ENCODE data around the gene EPB41L4A. TPM values are rescaled to one million over a fixed set of nuclear protein-coding genes. Genes with fewer than 3 reads are reported as not detected.

The EPB41L4A gene
- polyA plus RNA-seq, 1 donor (not counting 4 experiments of a cell fraction or from before 2014, with no cell fraction given): 3.5 TPM

GRCh38 chr5:112264151-112264550 is 154.9 kb downstream of the EPB41L4A start:
- Histone ChIP-seq H3K4me3 (ENCODE audit: control insufficient read depth in 2 of 3, extremely low read depth in 1 of 3, insufficient read depth in 2 of 3, low read depth in 1 of 3, low read length in 3 of 3) (no peak overlapping the region), H3K36me3 (ENCODE audit: control insufficient read depth in 2 of 2, extremely low read depth in 1 of 2, insufficient read depth in 2 of 2, low read length in 2 of 2) (no peaks in the 10 kb centered on the region), H3K27me3 (ENCODE audit: control insufficient read depth, extremely low read depth, insufficient read depth, low read length) (no peaks in the 10 kb centered on the region), H3K9me3 (ENCODE audit: control insufficient read depth, low read depth, low read length) (no peaks in the 10 kb centered on the region), H3K9ac (ENCODE audit: control insufficient read depth, extremely low read depth, insufficient read depth, low read length) (no peak overlapping the region), H3K9me1 (ENCODE audit: control insufficient read depth, extremely low read depth, insufficient read depth, low read length) (no peaks in the 10 kb centered on the region), H3K4me1 (ENCODE audit: control insufficient read depth, extremely low read depth, insufficient read depth, low read length) (no peaks in the 10 kb centered on the region), H2AFZ (ENCODE audit: control insufficient read depth, low read length) (no peak overlapping the region), H3K27ac (ENCODE audit: control insufficient read depth, insufficient read depth, low read length) (no peak overlapping the region), H3K4me2 (ENCODE audit: control insufficient read depth, extremely low read depth, insufficient read depth, low read depth, low read length) (no peak overlapping the region), H3K79me2 (ENCODE audit: control insufficient read depth, insufficient read depth, low read length) (no peaks in the 10 kb centered on the region), H4K20me1 (ENCODE audit: control insufficient read depth, extremely low read depth, insufficient read depth, low read length) (no peaks in the 10 kb centered on the region)
- dilution Hi-C loops (cut with MboI; ENCODE audit: extremely low pct_ligation_motif_present, low sequenced_read_pairs): no loop called here
- FAIRE-seq (no peak), DNase-seq (ENCODE audit: low read depth, low spot score) (no peak)
- TF ChIP-seq, protein P1, sequence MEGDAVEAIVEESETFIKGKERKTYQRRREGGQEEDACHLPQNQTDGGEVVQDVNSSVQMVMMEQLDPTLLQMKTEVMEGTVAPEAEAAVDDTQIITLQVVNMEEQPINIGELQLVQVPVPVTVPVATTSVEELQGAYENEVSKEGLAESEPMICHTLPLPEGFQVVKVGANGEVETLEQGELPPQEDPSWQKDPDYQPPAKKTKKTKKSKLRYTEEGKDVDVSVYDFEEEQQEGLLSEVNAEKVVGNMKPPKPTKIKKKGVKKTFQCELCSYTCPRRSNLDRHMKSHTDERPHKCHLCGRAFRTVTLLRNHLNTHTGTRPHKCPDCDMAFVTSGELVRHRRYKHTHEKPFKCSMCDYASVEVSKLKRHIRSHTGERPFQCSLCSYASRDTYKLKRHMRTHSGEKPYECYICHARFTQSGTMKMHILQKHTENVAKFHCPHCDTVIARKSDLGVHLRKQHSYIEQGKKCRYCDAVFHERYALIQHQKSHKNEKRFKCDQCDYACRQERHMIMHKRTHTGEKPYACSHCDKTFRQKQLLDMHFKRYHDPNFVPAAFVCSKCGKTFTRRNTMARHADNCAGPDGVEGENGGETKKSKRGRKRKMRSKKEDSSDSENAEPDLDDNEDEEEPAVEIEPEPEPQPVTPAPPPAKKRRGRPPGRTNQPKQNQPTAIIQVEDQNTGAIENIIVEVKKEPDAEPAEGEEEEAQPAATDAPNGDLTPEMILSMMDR (optimal IDR thresholded peaks at IDR 0.05 in 1 of 3, IDR thresholded peaks at IDR 0.05 in 1 of 3, conservative IDR thresholded peaks at IDR 0.05 in 1 of 3; ENCODE audit: extremely low read depth in 1 of 3, insufficient read depth in 2 of 3, low read length in 3 of 3): no peak
- TF ChIP-seq EZH2 (IDR thresholded peaks at IDR 0.05; ENCODE audit: low read length): no peak

DNA sequence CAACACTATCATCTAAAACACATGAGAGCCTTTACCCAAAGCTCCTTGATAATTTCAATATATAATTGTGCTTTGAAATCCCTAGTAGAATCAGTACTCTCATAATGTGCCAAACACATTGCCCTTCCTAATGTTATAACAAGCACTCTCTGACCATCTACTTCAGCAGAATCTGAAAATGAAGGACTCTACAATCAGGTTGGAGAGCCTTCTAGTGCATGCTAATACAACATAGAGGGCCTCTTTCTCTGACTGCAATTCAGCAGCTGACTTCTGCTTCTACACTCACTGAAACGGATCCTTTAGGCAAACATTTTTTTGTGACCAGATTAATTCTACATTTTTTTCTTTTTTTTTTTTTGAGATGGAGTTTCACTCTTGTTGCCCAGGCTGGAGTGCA is 155.6 kb downstream of the EPB41L4A start:
- Histone ChIP-seq H4K20me1 (ENCODE audit: control insufficient read depth, extremely low read depth, insufficient read depth, low read length) (no peaks in the 10 kb centered on the region), H3K79me2 (ENCODE audit: control insufficient read depth, insufficient read depth, low read length) (no peaks in the 10 kb centered on the region), H3K27ac (ENCODE audit: control insufficient read depth, insufficient read depth, low read length) (no peak overlapping the region), H2AFZ (ENCODE audit: control insufficient read depth, low read length) (no peak overlapping the region), H3K9ac (ENCODE audit: control insufficient read depth, extremely low read depth, insufficient read depth, low read length) (no peak overlapping the region), H3K36me3 (ENCODE audit: control insufficient read depth in 2 of 2, extremely low read depth in 1 of 2, insufficient read depth in 2 of 2, low read length in 2 of 2) (no peaks in the 10 kb centered on the region), H3K4me1 (ENCODE audit: control insufficient read depth, extremely low read depth, insufficient read depth, low read length) (no peaks in the 10 kb centered on the region), H3K9me3 (ENCODE audit: control insufficient read depth, low read depth, low read length) (no peaks in the 10 kb centered on the region), H3K4me2 (ENCODE audit: control insufficient read depth, extremely low read depth, insufficient read depth, low read depth, low read length) (no peak overlapping the region), H3K9me1 (ENCODE audit: control insufficient read depth, extremely low read depth, insufficient read depth, low read length) (no peaks in the 10 kb centered on the region), H3K4me3 (ENCODE audit: control insufficient read depth in 2 of 3, extremely low read depth in 1 of 3, insufficient read depth in 2 of 3, low read depth in 1 of 3, low read length in 3 of 3) (no peak overlapping the region), H3K27me3 (ENCODE audit: control insufficient read depth, extremely low read depth, insufficient read depth, low read length) (no peaks in the 10 kb centered on the region)
- no peak for TF ChIP-seq EZH2 (IDR thresholded peaks at IDR 0.05; ENCODE audit: low read length)
- TF ChIP-seq, protein P1 (optimal IDR thresholded peaks at IDR 0.05 in 1 of 3, IDR thresholded peaks at IDR 0.05 in 1 of 3, conservative IDR thresholded peaks at IDR 0.05 in 1 of 3; ENCODE audit: extremely low read depth in 1 of 3, insufficient read depth in 2 of 3, low read length in 3 of 3): no peak
- dilution Hi-C loops (cut with MboI; ENCODE audit: extremely low pct_ligation_motif_present, low sequenced_read_pairs): no loop called here
- DNase-seq (ENCODE audit: low read depth, low spot score): no peak
- no peak for FAIRE-seq

Measured in keratinocyte (primary cell).